ENCODE results near the gene DENND5B.

The DENND5B gene

GRCh38 chr12:31566547-31566946 is 24.4 kb downstream of the DENND5B start:
- Histone ChIP-seq H3K27ac (replicated peaks) (no peak overlapping the region), H3K4me3 (replicated peaks; ENCODE audit: insufficient read depth, low read length) (no peak overlapping the region), H3K27me3 (ENCODE audit: insufficient read depth, poor library complexity, severe bottlenecking) (no peaks in the 10 kb centered on the region)
- TF ChIP-seq REST (IDR thresholded peaks at IDR 0.05; ENCODE audit: insufficient replicate concordance, low read depth), result no peak
- TF ChIP-seq POLR2AphosphoS5 (IDR thresholded peaks at IDR 0.05; ENCODE audit: low read depth), result no peak
- no peak for TF ChIP-seq SPI1 (IDR thresholded peaks at IDR 0.05; ENCODE audit: borderline replicate concordance, low read depth)
- no peak for TF ChIP-seq CTCF (IDR thresholded peaks at IDR 0.05; ENCODE audit: insufficient read depth, low read length)
- no peak for DNase-seq (ENCODE audit: low read depth in 1 of 2, low spot score in 1 of 2)

GRCh38 chr12:31562594-31563328 is 28.2 kb downstream of the DENND5B start:
- Histone ChIP-seq H3K4me3 (replicated peaks; ENCODE audit: insufficient read depth, low read length) (no peak overlapping the region), H3K27ac (replicated peaks) (no peak overlapping the region), H3K27me3 (ENCODE audit: insufficient read depth, poor library complexity, severe bottlenecking) (no peaks in the 10 kb centered on the region)
- no peak for DNase-seq (ENCODE audit: low read depth in 1 of 2, low spot score in 1 of 2)
- TF ChIP-seq POLR2AphosphoS5 (IDR thresholded peaks at IDR 0.05; ENCODE audit: low read depth), result no peak
- TF ChIP-seq CTCF (IDR thresholded peaks at IDR 0.05; ENCODE audit: insufficient read depth, low read length), result no peak
- no peak for TF ChIP-seq SPI1 (IDR thresholded peaks at IDR 0.05; ENCODE audit: borderline replicate concordance, low read depth)
- TF ChIP-seq GABPA (IDR thresholded peaks at IDR 0.05; ENCODE audit: low read depth), result no peak
- no peak for TF ChIP-seq REST (IDR thresholded peaks at IDR 0.05; ENCODE audit: insufficient replicate concordance, low read depth)

GRCh38 chr12:31560516-31560915 is 30.4 kb downstream of the DENND5B start:
- no peak overlapping the region for H3K27ac ChIP-seq (replicated peaks)
- no peaks in the 10 kb centered on the region for H3K27me3 ChIP-seq (ENCODE audit: insufficient read depth, poor library complexity, severe bottlenecking)
- no peak overlapping the region for H3K4me3 ChIP-seq (replicated peaks; ENCODE audit: insufficient read depth, low read length)
- TF ChIP-seq SPI1 (IDR thresholded peaks at IDR 0.05; ENCODE audit: borderline replicate concordance, low read depth) (no peak), POLR2AphosphoS5 (IDR thresholded peaks at IDR 0.05; ENCODE audit: low read depth) (no peak), CTCF (IDR thresholded peaks at IDR 0.05; ENCODE audit: insufficient read depth, low read length) (no peak), REST (IDR thresholded peaks at IDR 0.05; ENCODE audit: insufficient replicate concordance, low read depth) (no peak), GABPA (IDR thresholded peaks at IDR 0.05; ENCODE audit: low read depth) (no peak)
- no peak for DNase-seq (ENCODE audit: low read depth in 1 of 2, low spot score in 1 of 2)
